NOMO-1 treated with dmso at 0.1 percent for 144 hours (cell line): Measurements from ENCODE around the gene ZNF622.
"Not testable (repeated sequence)": the region's sequence is repeated elsewhere in the genome, so short reads cannot be mapped to it uniquely, and the experiment has no call there.

Experiments
- DNase-seq: peaks from one replicate; lab custom pipeline; 2025; ENCODE audit not compliant: unreplicated experiment; lab: John Stamatoyannopoulos, UW

ZNF622 gene

DNA sequence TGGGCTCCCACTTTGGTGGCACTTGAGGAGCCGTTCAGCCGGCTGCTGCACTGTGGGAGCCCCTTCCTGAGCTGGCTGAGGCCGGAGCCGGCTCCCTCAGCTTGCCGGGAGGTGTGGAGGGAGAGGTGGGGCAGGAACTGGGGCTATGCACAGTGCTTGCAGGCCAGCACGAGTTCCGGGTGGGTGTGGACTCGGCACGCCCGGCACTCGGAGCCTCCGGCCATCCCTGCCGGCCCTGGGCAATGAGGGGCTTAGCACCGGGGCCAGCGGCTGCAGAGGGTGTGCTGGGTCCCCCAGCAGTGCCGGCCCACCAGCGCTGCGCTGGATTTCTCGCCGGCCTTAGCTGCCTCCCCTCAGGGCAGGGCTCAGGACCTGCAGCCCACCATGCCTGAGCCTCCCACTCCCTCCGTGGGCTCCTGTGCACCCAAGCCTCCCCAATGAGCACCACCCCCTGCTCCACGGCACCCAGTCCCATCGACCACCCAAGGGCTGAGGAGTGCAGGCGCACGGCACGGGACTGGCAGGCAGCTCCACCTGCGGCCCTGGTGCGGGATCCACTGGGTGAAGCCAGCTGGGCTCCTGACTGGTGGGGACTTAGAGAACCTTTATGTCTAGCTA, 29.4 kb downstream of the ZNF622 start:
- DNase-seq = not testable (repeated sequence)

GRCh38 chr5:16431490-16431889, 34.1 kb downstream of the ZNF622 start:
- no peak for DNase-seq

DNA sequence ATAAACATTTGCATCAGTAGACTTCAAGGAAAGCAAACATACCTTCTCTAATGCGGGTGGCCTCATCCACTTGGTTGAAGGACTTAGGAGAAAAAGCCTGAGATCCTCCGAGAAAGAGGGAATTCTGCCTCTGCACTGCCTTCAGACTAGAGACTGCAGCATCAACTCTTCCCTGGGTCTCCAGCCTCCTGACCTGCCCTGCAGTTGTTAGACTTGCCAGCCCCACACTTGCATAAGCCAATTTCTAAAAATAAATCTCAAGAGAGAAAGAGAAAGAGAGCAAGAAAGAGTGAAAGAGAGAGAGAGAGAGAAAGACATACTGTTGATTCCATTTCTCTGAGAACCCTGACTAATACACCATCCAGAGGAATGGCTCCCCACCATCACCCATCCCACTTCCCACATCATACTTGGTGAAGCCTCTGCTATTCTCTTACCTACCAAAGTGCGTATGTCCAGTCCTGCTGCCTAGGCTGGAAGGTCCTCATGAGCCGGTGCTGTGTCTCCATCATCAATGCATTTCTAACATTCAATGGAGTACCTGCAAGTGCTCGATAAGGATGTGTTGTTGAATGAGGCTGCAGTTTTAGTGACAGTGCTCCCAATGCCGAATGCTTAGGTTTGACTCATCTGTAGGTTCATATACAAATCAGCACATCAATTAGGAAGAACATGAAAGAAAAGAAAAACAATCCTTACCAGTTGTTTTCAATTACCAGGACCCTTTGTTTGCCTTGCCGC, 35.1 kb downstream of the ZNF622 start:
- DNase-seq = no peak

- DNase-seq = no peak
Measured at GRCh38 chr5:16428359-16428758, 37.2 kb downstream of the ZNF622 start.

- no peak for DNase-seq
Measured at GRCh38 chr5:16427587-16427986, 38.0 kb downstream of the ZNF622 start.

- DNase-seq = no peak
Measured at GRCh38 chr5:16418471-16418922, 47.1 kb downstream of the ZNF622 start.

- DNase-seq = no peak
Measured at GRCh38 chr5:16417398-16418074, 48.1 kb downstream of the ZNF622 start.

DNA sequence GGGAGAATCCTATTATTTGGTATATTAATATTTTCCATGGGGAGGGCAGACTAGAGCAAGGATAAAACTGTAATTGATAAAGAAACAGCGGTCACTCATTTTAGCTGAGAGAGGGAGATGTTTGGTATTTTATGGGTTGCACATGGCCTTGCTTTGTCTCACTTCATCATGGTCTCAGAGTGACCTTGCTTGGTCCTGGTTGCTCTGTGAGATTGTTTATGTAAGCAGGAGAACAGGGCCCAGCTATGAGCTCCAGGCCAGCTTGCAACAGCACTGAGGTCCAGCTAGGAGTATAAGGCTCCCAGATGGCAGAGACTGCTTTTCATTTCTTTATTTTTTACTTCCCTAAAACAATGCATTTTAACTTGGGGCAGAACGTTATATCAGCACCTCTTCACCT, 50.7 kb downstream of the ZNF622 start:
- no peak for DNase-seq

DNA sequence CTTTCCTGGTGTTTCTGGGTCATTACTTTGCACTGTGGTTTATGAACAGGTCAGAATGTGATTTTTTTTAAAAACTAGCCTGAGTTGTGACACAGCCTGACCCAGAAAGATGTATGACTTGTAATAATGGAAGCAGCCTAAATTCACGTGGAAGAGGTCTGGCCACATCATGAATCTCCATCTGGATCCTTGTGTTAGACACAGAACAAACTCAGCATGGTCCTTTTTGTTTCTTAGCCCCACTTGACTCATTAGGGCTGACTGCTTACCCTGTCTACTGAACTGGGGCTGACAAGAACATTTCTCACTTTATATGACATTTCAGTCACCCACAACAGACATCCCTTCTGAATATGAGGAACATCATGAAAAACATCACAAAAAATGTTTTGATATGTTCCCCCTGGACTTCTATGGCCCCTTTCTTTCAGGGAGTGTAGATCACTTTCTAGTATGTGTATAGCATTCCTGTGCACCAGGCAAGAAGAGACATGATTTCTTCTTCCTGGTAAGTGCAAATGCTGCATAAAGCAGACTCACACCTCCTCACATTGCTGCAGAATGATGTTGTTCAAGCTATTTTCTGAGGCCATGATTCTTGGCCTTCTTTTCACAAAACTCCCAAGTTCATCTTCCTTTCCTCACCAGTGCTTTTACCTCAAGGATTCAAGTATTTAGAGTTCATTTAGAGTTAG, 52.3 kb downstream of the ZNF622 start:
- no peak for DNase-seq

- no peak for DNase-seq
Measured at GRCh38 chr5:16412556-16412955, 53.0 kb downstream of the ZNF622 start.

DNA sequence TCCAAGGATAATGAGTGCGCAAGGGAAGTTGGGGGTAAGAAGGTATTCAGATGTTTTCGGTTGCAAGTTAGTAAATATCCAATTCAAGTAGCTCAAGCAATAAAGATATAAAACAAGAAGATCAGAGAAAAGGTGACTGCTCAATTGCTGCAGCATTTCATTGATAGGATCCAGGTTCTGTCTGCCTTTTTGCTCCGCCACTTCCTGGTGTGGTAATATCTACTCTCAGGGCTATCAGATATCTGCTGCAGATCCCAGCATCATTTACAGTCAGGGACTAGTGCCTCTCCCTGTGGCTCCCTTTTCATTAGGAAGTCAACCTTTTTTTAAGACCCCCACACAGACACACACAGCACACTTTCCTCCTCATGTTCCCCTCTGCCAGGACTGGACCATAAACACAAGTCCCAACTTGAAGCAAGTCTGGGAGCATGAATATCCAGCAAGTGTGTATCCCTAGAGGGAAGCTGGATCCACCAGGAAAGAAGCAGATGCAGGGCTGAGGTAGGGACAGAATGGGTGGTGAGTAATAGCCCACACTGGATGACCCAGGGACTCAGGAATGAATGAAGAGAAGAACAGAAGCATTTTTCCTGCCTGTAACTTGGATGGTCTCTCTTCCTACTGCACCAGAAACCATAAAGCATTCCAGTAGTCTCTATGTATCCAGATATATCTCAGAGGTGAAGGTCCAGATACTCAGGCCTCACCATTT, 53.7 kb downstream of the ZNF622 start:
- DNase-seq = no peak

DNA sequence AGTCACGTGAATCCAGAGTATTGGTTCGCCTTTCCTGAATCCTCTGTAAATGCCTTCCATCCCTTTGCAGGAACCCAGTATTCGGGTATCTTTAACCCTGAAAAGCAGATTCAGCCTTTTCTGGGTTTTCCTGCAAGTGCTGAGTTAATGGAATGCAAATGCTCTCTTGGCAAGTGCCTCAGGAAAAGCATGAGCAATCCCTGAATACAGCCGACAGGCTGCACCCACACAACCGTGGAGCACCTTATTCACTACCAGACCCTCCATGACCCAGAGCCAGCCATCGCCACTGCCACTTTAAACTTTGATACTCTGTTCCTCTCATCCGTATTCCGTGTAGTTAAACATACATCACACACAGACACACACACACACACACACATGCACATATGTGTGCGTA, 54.4 kb downstream of the ZNF622 start:
- no peak for DNase-seq

DNA sequence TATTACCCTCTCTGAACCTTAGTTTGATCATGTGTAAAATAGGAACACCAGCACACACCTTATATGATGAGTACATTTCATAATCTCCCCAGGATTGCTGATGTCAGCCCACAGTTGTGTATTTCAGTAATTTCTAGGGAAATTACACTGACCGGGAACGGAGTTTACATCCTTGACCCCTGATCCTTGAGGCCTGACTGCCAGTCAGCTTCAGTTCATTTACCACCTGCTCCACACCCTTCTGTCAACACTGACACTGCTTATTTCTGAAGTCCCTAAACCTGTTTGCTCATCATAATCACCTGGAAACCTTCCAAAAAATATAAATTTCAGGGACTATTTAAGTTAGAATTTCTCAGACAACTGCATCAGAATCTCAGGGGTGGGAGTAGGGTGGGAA, 55.3 kb downstream of the ZNF622 start:
- DNase-seq = no peak

- DNase-seq = no peak
Measured at GRCh38 chr5:16406630-16407029, 59.0 kb downstream of the ZNF622 start.

DNA sequence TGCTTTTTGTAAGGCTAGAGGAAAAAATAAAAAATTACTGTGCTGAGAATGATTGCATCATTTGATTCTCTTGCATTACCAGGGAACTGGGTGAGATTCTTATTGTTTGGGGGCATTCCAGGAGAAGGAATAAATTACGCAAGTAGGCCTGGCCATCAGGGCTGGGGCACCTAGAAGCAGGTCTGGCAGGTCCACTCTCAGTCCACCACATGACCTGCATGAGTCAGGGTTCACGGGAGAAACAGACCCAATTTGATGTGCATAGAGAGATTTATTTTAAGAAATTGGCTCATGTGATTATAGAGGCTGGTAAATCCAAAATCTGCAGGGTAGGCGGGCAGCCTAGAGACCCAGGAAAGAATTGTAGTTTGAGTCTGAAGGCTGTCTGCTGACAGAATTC, 59.6 kb downstream of the ZNF622 start:
- no peak for DNase-seq
